K562 (cell line): Measurements from ENCODE around the gene USP16. TPM values are rescaled to one million over a fixed set of nuclear protein-coding genes. Genes with fewer than 3 reads are reported as not detected.

ENCODE experiments used
- BCLAF1 ChIP-seq, 2 experiments: fragments of 450-650 bp in 1 of 2; IDR thresholded peaks; 2 replicates each; pipeline ENCODE4 v1.6.1; 2011 to 2017; ENCODE audit warnings: low read depth in 2 of 2, antibody characterized with exemption in 1 of 2, borderline replicate concordance in 1 of 2, low read length in 1 of 2, mild to moderate bottlenecking in 1 of 2, mixed read lengths in 1 of 2; ENCODE audit not compliant: control insufficient read depth in 1 of 2
- IFI16 ChIP-seq: fragments of 250-450 bp; sonication (Bioruptor Pico); IDR thresholded peaks from 2 replicates; pipeline ENCODE4 v2.1.2; 2022; ENCODE audit warnings: mild to moderate bottlenecking, inconsistent platforms
- MCM2 ChIP-seq: fragments of 450-650 bp; IDR thresholded peaks from 2 replicates; pipeline ENCODE4 v1.6.1; 2017; ENCODE audit warnings: low read depth, mild to moderate bottlenecking
- NR1H2 ChIP-seq: sonication (generic); formaldehyde crosslinking; IDR thresholded peaks from 2 replicates; pipeline ENCODE4 v1.4.0; 2020; ENCODE audit warnings: mild to moderate bottlenecking, missing genetic modification reagents
- RBFOX2 ChIP-seq: fragments of 200-400 bp; formaldehyde crosslinking; IDR thresholded peaks from 2 replicates; pipeline ENCODE4 v1.6.1; 2017; ENCODE audit warnings: low read depth, mild to moderate bottlenecking, low read length, moderate library complexity
- SMAD2 ChIP-seq: fragments of 150-350 bp; IDR thresholded peaks from 2 replicates; pipeline ENCODE4 v1.6.1; 2014; ENCODE audit warnings: low read depth, mild to moderate bottlenecking, low read length
- STAT5A ChIP-seq: IDR thresholded peaks from 2 replicates; pipeline ENCODE4 v1.6.1; 2012; ENCODE audit warnings: low read length, inconsistent platforms, borderline replicate concordance
- ZFP36 ChIP-seq: fragments of 150-350 bp; IDR thresholded peaks from 2 replicates; pipeline ENCODE4 v1.6.1; 2018; ENCODE audit warnings: low read length, low read depth; ENCODE audit not compliant: partially characterized antibody
- ZNF212 ChIP-seq: fragments of 450-650 bp; formaldehyde crosslinking; IDR thresholded peaks from 2 replicates; pipeline ENCODE4 v1.4.0; 2020; ENCODE audit warnings: mild to moderate bottlenecking
- ZNF696 ChIP-seq: fragments of 250-450 bp; sonication (Bioruptor Pico); conservative IDR thresholded peaks from 2 replicates; pipeline ENCODE4 v1.4.0; 2020; ENCODE audit warnings: mild to moderate bottlenecking, moderate library complexity
- polyA plus RNA-seq, 8 experiments: library from polyadenylated mRNA; depleted of rRNA in 4 of 8; stranded (reverse) in 5 of 8; unstranded in 3 of 8; fragments of >200 nt; fragmentation: Nextera tagmentation in 2 of 8; fragmentation: Illumina TruSeq in 1 of 8; extraction: Ambion mirVana in 2 of 8; extraction: Trizol in 1 of 8; gene quantifications; 2 replicates each; pipeline versions ENCODE4 v1.2.1 to v1.2.3, GENCODE V29; 2011 to 2014; ENCODE audit warnings: inconsistent platforms in 1 of 8, missing spikeins in 1 of 8
- total RNA-seq, 7 experiments: library from RNA; depleted of rRNA in 6 of 7; stranded (reverse); fragments of >200 nt in 6 of 7; fragmentation: Illumina TruSeq in 2 of 7; extraction: Trizol in 2 of 7; gene quantifications; 2 replicates each; pipeline versions ENCODE4 v1.2.1 to v1.2.3, GENCODE V29; 2011 to 2021; ENCODE audit warnings: low replicate concordance in 1 of 7
- TF ChIP-seq, protein P1 (sequence below): sonication (generic); formaldehyde crosslinking; IDR thresholded peaks from 2 replicates; pipeline ENCODE4 v1.8.0; 2022; ENCODE audit warnings: missing genetic modification reagents, mild to moderate bottlenecking, borderline replicate concordance
- TF ChIP-seq, protein P2 (sequence below): fragments of 250-450 bp; sonication (Bioruptor Pico); IDR thresholded peaks from 2 replicates; pipeline ENCODE4 v1.5.1; 2021; ENCODE audit warnings: mild to moderate bottlenecking
- TF ChIP-seq, protein P3 (sequence below): fragments of 250-450 bp; sonication (Bioruptor Pico); IDR thresholded peaks from 2 replicates; pipeline ENCODE4 v1.4.0; 2020; ENCODE audit warnings: mild to moderate bottlenecking
- TF ChIP-seq, protein P4 (sequence below): fragments of 150-350 bp; conservative IDR thresholded peaks from 2 replicates; pipeline ENCODE4 v1.6.1; 2014; ENCODE audit warnings: low read length

The USP16 gene
- total and polyA plus RNA-seq, 9 of the 15 experiments (the other 6 are each of a cell fraction or from before 2014, with no cell fraction given) = 38.4 to 90.9 (median 62.8) TPM

DNA sequence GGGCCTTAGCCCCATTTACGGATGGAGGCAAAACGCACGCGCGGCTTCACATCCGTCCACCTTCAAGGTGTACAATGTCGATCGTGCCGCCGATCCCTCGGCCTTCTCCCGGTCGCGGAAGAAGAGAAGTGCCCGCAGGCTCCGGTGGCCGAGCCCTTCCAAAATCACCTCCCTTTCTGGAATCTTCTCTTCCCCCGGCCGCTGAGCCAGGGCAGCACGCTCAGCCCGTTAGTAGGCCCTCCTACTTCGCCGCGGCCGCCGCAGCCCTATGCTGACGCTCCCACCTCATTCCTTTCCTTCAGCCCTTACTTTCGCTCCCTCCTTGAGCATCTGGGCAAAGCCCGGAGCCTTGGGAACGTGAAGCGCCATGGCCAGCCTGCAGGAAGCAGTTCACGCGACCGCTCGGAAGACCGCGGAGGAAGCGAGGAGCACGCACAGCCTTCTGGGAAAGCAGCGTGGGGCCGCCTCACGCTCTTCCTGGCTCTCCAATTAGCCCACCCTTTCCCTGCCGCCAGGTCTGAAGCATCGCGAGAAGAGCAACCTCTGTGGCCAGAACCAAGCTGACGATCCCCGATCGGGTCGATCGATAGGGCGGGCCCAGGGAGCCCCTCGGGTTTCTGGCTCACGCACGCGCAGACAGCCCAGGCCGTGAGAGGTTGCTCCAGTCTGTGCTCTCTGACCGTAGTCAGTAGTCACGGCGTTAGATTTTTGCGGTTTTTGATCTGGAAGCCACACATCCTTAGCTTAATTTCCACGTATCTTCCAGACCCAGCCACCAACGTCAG lies 48.9 kb downstream of the USP16 start, which contains the start of gene CCT8 (continued):
- TF ChIP-seq, protein P1, sequence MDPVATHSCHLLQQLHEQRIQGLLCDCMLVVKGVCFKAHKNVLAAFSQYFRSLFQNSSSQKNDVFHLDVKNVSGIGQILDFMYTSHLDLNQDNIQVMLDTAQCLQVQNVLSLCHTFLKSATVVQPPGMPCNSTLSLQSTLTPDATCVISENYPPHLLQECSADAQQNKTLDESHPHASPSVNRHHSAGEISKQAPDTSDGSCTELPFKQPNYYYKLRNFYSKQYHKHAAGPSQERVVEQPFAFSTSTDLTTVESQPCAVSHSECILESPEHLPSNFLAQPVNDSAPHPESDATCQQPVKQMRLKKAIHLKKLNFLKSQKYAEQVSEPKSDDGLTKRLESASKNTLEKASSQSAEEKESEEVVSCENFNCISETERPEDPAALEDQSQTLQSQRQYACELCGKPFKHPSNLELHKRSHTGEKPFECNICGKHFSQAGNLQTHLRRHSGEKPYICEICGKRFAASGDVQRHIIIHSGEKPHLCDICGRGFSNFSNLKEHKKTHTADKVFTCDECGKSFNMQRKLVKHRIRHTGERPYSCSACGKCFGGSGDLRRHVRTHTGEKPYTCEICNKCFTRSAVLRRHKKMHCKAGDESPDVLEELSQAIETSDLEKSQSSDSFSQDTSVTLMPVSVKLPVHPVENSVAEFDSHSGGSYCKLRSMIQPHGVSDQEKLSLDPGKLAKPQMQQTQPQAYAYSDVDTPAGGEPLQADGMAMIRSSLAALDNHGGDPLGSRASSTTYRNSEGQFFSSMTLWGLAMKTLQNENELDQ (CRISPR knock-in tag) = no peak
- TF ChIP-seq, protein P2, sequence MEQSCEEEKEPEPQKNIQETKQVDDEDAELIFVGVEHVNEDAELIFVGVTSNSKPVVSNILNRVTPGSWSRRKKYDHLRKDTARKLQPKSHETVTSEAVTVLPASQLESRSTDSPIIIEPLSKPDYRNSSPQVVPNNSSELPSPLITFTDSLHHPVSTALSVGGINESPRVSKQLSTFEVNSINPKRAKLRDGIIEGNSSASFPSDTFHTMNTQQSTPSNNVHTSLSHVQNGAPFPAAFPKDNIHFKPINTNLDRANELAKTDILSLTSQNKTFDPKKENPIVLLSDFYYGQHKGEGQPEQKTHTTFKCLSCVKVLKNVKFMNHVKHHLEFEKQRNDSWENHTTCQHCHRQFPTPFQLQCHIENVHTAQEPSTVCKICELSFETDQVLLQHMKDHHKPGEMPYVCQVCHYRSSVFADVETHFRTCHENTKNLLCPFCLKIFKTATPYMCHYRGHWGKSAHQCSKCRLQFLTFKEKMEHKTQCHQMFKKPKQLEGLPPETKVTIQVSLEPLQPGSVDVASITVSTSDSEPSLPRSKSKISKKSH = no peak
- TF ChIP-seq MCM2 (no peak), NR1H2 (CRISPR knock-in tag) (no peak), ZFP36 (peak; percentile 13), IFI16 (no peak), ZNF696 (no peak), ZNF212 (CRISPR knock-in tag) (no peak), RBFOX2 (peak; percentile 100), BCLAF1 (IDR thresholded peaks at IDR 0.05; ENCODE audit: borderline replicate concordance in 1 of 2, control insufficient read depth in 1 of 2, low read depth in 2 of 2, low read length in 1 of 2) (no peak), STAT5A (peak; percentile 55; the same call in 1 of the 2 replicates), SMAD2 (no peak)
- TF ChIP-seq, protein P3, sequence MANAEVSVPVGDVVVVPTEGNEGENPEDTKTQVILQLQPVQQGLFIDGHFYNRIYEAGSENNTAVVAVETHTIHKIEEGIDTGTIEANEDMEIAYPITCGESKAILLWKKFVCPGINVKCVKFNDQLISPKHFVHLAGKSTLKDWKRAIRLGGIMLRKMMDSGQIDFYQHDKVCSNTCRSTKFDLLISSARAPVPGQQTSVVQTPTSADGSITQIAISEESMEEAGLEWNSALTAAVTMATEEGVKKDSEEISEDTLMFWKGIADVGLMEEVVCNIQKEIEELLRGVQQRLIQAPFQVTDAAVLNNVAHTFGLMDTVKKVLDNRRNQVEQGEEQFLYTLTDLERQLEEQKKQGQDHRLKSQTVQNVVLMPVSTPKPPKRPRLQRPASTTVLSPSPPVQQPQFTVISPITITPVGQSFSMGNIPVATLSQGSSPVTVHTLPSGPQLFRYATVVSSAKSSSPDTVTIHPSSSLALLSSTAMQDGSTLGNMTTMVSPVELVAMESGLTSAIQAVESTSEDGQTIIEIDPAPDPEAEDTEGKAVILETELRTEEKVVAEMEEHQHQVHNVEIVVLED = peak; percentile 85
- TF ChIP-seq, protein P4, sequence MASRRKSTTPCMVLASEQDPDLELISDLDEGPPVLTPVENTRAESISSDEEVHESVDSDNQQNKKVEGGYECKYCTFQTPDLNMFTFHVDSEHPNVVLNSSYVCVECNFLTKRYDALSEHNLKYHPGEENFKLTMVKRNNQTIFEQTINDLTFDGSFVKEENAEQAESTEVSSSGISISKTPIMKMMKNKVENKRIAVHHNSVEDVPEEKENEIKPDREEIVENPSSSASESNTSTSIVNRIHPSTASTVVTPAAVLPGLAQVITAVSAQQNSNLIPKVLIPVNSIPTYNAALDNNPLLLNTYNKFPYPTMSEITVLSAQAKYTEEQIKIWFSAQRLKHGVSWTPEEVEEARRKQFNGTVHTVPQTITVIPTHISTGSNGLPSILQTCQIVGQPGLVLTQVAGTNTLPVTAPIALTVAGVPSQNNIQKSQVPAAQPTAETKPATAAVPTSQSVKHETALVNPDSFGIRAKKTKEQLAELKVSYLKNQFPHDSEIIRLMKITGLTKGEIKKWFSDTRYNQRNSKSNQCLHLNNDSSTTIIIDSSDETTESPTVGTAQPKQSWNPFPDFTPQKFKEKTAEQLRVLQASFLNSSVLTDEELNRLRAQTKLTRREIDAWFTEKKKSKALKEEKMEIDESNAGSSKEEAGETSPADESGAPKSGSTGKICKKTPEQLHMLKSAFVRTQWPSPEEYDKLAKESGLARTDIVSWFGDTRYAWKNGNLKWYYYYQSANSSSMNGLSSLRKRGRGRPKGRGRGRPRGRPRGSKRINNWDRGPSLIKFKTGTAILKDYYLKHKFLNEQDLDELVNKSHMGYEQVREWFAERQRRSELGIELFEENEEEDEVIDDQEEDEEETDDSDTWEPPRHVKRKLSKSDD = peak; percentile 87; the same call in 1 of the 2 replicates
